Fibroblast of skin of scalp (primary cell): Measurements from ENCODE around the gene SPINT2.

Experiments
- DNase-seq: peaks from one replicate; pipeline ENCODE4 v3.0.0-alpha.2; 2013

Gene SPINT2

GRCh38 chr19:38298821-38299680, 34.7 kb downstream of the SPINT2 start:
- DNase-seq = peak; percentile 32

- no peak for DNase-seq
These were observed 39.4 kb downstream of the SPINT2 start, which contains the start of gene C19orf33 for GRCh38 chr19:38303517-38304351. Gene C19orf33, plus strand, starts transcription at chr19:38304251. Its CDS starts 11 bp downstream, at chr19:38304262.

- no peak for DNase-seq
These were observed 40.0 kb downstream of the SPINT2 start for GRCh38 chr19:38304352-38304865.

GRCh38 chr19:38304866-38305429, 40.6 kb downstream of the SPINT2 start:
- no peak for DNase-seq

- DNase-seq = no peak
These were observed 41.9 kb downstream of the SPINT2 start for GRCh38 chr19:38306236-38306635.

GRCh38 chr19:38307076-38307475, 42.7 kb downstream of the SPINT2 start:
- DNase-seq = no peak

- DNase-seq = no peak
These were observed 43.2 kb downstream of the SPINT2 start for GRCh38 chr19:38307597-38307996.

- no peak for DNase-seq
These were observed 43.8 kb downstream of the SPINT2 start for GRCh38 chr19:38308006-38308766.

- DNase-seq = no peak
These were observed 44.7 kb downstream of the SPINT2 start for GRCh38 chr19:38308926-38309614.

GRCh38 chr19:38309615-38310278, 45.4 kb downstream of the SPINT2 start:
- no peak for DNase-seq

GRCh38 chr19:38310279-38310670, 45.9 kb downstream of the SPINT2 start:
- DNase-seq = no peak

GRCh38 chr19:38310986-38311385, 46.6 kb downstream of the SPINT2 start:
- no peak for DNase-seq

GRCh38 chr19:38315657-38316476, 51.5 kb downstream of the SPINT2 start, which contains the start of gene YIF1B:
Gene YIF1B, minus strand, starts transcription at chr19:38315947. Its CDS starts 30 bp downstream, at chr19:38315917.
- peak; percentile 99 for DNase-seq

GRCh38 chr19:38316477-38317067, 52.2 kb downstream of the SPINT2 start:
- DNase-seq = no peak

- DNase-seq = no peak
These were observed 52.8 kb downstream of the SPINT2 start for GRCh38 chr19:38317104-38317612.

GRCh38 chr19:38318660-38319059, 54.3 kb downstream of the SPINT2 start:
- no peak for DNase-seq

- peak; percentile 24 for DNase-seq
These were observed 55.3 kb downstream of the SPINT2 start, which contains the start of gene KCNK6 for GRCh38 chr19:38319421-38320258. Gene KCNK6, plus strand, starts transcription at chr19:38319845. Its CDS starts 106 bp downstream, at chr19:38319951.

- DNase-seq = no peak
These were observed 56.6 kb downstream of the SPINT2 start for GRCh38 chr19:38320969-38321339.
